Dermis blood vessel endothelial cell (primary cell): ENCODE measurements around the gene FAM181A. TPM values are rescaled to one million over a fixed set of nuclear protein-coding genes. Genes with fewer than 3 reads are reported as not detected.

Experiments
- DNase-seq: peaks from one replicate; pipeline ENCODE4 v3.0.0; 2010
- total RNA-seq: library from RNA; depleted of rRNA; stranded (reverse); fragments of >200 nt; gene quantifications from 2 replicates; pipeline ENCODE4 v1.2.3, GENCODE V29; 2014

The FAM181A gene
- total RNA-seq, 1 donor from 2014 or later = not detected

DNA sequence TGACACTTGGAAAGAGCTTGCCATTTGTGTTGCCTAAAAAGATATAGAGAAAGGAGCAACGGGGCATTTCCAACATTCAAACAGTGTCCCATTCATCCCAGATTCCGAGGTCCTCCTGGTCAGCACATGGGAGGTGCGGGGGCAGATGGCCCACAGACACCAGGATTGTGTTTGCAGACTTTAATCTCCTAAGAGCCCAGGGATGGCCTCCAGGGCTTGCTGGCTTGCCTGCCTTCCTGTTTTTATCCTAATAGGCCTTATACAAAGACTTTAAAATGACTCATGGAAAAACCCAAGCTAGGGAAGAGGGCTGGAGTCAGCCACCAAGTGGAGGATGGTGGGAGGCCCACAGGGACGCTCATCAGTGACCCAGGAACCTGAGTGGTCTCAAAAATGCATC lies 21.5 kb upstream of the FAM181A start:
- DNase-seq = peak; percentile 28

DNA sequence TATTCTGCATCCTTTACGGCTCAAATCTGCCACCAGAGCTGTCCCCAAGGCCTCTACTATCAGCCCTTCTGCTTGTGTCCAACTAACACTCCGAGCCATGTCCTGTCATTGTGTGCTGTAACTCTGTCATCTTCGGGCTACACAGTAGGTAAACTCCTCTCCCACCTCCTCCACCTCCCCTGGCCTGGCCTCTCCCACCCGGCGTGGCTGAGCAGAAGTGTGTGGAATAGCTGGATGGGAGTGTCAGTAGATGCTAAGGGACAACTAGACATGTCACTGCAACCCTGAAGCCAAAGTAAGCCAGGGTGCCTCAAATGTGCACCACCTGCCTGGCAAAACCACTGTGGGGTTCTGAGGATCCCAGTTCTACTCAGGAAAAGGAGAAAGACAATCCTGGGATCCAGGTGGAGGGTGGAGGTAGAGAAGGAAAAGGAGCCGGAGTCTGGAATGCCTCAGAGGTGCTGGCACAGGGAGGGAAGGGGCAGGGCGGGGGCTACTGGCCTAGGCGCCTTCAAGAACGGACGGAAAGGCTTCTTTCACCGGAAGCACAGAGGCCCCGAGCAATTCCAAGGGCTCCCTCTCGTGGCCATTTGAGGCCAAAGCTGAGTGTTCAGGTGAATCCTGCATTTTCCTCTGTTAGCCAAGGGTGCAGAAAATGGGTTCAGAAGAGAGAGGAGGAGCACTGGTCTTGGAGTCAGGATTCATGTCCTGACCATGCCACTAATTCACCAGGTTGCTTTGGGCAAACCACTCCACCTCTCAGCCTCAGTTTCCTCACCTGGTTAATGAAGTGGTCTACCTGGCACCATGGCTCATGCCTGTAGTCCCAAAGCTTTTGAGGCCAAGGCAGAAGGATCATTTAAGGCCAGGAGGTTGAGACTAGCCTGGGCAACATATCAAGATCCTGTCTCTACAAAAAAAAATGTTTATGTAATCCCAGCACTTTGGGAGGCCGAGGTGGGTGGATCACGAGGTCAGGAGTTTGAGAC lies 20.5 kb upstream of the FAM181A start:
- peak; percentile 44 for DNase-seq

DNA sequence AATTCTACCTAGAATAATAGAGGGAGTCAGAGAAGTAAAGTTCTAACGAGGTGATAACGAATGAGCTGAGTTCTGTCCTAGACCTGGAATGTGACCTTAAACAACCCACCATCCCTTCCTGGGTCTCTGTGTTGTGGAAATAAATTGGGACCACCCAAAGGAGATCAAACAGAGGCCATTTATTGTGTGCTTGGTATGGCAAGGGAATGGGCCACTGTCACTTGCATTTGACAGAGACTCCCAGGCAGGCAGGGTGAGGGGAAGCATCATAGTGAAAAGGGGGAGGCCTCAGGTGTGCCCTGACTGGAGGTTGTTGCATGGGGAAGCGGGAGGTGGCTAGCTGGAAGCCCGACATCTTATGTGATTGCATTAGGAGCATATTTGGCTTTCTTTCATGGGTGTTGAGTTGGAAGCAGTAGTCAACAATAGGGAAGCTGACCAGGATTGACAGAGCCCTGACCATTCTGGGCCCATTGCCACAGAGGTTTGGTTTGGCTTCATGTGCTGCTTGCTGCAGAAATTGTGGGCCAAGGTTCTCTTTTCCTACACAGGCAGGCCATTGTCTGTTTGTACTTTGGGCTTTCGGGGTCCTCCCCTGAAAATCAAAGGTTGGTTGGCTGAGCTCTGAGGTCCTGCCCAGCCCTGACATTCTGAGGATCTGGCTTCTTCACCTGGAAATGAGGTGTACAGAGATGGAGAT lies 17.6 kb upstream of the FAM181A start:
- no peak for DNase-seq

DNA sequence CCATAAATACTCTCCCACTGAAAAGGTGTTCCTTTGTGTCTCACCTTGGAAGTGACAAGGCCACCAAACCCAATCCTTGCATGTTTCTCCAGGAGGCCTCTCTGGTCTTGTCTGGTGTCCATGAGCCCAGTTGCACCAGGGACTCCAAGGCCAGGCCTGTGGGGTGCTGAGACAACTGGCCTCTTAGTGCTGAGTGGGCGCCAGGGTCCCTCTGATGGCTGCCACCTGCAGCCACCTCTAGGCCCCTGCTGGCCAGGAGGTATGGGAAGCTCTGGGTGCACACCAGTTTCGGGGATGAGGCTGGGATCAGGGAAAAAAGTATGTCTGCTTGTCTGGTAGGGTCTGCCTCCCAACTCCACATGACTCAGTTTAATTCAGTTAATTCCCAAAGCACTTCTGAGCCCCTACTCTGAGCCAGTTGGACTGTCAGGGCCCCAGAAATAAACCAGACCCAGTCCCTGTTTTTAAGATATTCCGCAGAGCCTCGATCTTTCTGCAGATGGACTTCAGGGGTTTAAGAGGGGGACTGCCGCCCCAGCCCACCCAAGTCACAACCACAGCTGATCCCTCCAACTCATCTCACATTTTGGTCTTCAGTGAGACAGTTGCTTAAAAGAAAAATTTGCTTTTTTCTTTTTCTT lies 15.0 kb upstream of the FAM181A start:
- DNase-seq = no peak

DNA sequence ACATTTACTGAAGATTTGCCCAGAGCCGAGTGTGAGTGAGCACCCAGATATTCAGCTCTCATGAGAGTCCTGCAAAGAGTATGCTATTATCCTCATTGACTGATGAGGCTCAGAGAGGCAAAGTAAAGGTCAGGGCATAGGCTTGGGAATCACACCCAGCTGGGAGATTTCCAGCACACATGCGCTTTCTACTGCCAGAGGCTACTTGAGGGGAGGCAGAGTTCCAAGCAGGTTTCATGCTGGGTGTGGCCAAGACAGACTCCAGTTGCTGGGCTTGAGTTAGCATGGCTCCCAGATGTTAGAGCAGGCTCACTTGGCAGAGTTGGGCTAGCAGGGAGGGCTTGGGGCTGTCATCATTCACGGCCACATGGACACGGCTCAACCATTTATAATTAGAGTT lies 14.4 kb upstream of the FAM181A start:
- DNase-seq = no peak

DNA sequence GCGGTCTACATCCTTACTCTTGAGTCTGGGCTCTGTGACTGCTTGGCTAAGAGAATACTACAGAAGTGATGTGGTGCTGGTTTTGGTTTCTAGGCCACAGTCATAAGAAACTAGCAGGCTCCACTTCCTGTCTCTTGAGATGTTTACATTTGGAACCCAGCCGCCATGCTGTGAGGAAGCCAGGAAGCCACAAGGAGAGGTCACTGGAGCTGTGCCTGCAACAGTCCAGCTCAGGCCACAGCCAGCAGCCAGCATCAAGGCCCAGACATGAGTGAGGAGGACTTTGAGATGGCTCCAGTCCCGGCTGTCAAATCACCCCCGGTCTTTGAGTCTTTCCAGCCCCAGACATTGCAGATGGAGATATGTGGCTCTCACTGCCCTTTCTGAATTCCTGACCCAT lies 12.9 kb upstream of the FAM181A start:
- no peak for DNase-seq

DNA sequence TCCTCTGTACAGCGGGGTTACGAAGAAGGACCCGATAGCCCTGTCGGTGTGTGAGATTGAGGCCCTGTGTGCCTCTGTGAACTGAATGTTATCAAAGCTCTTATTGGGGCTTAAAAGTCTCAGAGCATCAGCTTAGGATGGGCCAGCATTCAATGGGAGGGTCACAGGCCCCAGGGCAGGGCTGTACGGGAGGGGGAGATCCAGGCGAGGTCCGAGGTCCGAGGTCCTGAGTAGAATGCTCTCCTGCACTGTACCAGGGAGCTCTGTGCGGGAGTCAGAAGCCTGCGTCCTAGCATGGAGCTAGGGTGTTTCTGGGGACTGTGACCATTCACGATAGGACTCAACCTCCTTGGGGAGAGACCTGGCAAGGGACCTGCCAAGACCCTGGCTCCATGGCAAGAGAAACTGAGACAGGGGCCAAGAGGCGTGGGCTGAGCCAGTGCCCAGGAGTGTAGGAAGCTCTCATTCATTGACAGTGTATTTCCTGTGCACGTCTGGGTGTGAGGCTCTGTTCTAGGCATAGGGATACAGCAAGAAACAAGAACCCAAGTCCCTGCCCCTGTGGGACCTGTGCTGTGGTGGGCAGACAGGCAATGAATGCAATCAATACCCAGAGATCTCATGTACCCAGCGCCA lies 12.0 kb upstream of the FAM181A start:
- no peak for DNase-seq

DNA sequence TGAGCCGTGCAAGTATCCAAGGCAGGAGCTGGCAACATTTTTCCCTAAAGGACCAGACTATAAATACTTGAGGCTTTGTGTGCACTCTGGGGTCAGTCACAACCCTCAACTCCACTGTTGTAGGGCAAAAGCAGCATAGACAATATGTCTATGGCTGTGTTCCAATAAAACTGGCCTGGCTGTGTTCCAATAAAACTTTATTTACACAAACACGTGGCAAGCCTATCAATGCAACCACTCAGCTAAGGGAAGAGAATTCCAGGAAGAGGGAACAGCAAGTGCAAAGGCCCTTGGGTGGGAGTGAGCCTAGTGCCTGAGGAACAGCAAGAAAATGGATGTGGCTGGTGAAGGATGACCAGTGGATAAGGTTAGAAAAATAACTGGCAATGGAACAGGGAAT lies 11.3 kb upstream of the FAM181A start:
- DNase-seq = no peak

DNA sequence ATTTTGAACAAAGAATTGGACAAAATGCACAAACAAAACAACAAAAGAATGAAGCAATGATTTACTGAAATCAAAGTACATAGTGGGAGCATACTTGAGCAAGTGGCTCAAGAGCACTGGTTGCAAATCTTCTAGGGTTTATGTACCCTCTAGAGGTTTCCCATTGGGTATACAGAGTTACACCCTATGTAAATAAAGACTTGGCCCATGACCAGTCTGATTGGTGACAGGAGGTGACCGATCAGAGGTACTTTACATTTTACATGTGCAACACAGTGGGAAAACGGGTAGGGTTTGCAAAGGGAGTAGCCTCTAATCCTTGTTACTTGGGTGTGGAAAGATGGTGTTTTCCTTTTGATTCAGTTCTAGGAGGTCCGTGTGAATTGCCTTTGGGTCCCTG lies 10.6 kb upstream of the FAM181A start:
- DNase-seq = no peak

DNA sequence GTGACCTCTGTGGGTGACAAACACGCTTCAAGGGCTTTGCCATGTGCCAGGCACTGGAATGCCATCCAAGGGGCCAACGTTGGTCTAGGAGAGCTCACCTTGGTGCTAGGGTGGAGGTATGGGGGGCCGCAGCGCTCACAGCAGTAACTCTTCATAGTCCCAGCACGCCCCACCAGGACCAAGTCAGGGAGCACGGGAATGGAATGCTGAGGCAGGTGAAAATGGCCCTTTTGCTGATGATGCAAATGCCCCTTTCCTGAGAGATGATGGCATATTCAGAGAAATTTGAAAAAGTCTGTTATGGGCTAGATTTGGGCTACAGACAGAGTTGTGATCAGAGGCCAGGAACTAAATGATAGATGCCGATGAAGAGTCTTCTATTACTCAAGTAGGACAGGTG lies 10.0 kb upstream of the FAM181A start:
- no peak for DNase-seq

DNA sequence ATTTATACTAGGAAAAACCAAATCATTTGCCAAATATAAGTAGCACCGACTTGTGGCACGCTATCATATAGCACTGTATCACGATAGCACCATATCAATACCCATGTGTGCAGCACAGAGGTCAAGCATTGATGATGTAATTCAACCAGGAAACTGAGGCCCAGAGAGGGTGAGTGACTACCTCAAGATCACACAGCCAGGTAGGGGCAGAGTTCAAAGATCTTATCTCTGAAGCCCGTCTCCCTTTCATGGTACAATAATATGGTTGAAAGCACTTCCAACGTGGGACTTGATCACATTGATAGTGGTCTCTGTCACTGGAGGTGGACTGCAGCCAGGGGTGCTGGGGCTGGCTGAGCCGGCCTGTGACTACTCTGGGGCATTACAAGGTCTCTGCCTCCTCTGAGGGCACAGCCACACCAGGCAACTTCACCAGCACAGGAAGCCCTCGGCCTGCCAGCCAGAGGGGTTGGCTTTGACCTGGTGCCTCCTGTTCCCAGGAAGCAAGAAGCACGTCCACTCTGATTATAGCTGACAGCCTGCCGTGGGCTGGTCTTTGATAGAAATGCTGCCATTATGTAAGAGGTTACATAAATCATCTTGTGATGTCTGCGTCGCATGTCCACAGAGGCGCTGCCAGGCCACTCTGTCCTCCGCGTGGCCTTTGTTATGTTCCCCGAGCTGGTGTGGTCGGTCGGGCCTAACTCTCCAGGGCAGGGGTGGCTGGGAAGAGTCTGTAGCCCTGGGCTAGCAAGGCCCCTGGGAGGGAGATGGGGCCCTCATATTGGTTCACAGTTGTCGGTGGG lies 5.9 kb upstream of the FAM181A start:
- DNase-seq = no peak

DNA sequence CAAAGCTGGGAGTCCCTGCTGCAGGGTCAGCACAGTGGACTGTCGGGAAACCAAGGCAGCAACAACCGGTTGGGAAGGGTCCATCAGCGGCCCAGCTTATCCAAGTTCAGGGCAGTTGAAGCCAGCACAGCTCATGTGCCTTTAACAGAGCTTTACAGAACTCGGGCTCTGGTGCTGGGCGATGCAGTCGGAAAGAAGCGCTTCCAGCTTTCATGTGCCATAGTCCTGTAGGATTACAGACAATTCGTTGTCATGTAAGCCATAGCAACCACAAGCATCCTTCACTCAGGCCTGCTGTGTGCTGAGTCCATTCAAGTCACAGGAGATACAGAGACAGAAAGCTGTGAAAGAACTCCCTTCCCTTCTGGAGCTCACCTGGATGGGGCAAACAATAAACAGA lies 3.5 kb upstream of the FAM181A start:
- DNase-seq = no peak

DNA sequence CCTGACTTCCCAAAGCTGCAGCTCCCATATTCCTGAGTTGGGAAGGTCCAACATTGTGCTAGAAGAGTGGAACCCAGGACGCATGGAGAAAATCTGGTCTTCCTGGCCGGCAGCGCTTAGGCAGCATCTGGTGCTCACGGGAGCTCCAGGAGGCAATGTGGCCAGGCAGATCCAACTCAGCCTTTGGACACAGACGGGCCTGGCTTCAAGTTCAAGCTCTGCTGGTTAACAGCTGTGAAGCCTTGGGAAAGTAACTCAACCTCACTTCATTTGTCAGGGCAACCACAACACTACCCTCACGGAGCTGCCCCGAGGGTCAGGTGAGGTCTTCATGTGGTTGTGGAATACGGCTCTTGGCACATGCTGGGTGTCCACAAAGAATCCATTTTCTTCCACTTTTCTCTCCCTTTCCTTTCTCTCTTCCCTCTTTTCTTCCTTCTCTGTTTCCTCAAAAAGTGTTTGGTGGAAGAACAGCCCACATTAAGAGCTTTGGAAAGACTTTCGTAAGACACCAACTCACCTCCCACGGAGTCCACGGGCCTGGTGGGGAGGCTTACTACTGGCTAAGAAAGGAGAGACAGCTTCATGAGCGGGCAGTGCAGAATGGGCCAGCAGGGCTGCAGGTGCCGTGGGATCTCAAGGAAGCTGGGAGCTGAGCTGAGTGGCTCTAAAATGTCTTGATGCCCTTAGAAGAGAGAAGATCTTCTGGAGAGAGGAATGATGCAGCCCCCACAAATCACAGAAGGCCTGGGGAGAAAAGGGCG lies 2.4 kb upstream of the FAM181A start:
- no peak for DNase-seq

DNA sequence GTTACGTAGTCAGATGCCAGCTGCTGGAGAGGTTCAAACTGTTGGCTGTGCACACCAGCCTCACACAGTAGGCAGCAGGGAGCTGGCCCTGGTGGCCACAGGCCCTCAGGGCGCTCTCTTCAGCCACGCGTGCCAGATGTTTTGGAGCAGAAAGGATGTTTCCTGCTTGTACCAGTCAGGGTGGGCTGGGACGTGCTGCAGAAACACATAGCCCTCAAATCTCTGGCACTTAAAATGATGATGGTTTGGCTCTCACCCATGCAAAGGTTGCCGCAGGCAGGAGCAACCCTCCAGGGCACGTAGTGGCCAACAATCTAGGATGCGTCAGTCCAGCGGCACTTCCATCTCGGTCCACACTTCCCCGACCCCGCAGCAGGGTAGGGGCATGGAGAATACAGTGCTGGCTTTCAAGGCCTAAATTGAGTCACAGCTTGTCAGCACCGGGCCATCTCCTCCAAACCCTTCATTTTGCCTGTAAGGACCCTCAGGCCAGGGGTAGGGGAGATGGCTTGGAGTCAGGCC lies 1.7 kb upstream of the FAM181A start:
- DNase-seq = no peak

DNA sequence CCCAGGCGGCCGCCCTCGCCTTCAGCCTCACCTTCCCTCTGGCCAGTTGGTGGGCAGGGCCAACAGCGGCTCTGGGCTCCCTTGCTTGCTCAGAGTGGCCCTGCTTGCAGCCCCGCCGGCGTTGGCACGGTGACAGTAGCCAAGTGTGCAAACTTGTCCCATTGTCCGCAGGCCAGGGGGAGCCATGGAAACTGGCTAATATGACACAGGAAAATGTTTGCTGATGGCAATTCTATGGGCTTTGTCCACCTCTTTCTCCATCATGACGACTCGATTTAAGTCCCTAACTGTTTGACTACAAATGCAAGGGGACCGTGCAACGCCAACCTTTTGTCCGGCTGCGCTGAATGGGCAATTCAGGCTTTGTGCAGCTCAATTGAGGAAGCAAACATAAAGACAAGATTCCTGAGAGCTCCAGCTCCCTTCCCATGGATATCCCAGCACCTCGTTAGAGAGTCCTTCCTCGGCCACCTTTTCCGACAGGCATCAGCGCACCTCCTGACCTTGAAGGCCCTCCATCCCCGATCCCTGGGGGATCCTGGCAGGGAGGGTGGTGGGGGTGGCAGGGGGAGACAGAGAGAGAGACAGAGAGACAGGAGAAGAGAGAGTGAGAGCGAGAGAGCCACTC lies 785 bp upstream of the FAM181A start:
- DNase-seq = no peak

DNA sequence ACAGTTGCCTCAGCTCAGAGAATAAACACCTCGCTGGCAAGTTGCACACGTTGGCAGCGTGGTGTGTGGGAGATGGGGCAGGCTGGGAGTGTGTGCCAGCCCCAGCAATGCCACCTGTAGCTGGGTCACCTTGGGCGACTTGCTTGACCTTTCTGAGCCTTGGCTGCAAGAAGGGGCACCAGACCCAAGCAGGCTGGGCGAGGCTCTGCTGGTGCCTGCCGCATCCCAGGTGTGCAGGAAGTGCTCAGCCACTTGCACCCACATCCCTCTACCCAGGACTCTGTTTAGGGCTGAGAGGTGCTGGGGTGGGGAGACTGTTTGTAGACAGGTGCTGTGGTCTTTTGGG lies 629 bp downstream of the FAM181A start:
- no peak for DNase-seq

DNA sequence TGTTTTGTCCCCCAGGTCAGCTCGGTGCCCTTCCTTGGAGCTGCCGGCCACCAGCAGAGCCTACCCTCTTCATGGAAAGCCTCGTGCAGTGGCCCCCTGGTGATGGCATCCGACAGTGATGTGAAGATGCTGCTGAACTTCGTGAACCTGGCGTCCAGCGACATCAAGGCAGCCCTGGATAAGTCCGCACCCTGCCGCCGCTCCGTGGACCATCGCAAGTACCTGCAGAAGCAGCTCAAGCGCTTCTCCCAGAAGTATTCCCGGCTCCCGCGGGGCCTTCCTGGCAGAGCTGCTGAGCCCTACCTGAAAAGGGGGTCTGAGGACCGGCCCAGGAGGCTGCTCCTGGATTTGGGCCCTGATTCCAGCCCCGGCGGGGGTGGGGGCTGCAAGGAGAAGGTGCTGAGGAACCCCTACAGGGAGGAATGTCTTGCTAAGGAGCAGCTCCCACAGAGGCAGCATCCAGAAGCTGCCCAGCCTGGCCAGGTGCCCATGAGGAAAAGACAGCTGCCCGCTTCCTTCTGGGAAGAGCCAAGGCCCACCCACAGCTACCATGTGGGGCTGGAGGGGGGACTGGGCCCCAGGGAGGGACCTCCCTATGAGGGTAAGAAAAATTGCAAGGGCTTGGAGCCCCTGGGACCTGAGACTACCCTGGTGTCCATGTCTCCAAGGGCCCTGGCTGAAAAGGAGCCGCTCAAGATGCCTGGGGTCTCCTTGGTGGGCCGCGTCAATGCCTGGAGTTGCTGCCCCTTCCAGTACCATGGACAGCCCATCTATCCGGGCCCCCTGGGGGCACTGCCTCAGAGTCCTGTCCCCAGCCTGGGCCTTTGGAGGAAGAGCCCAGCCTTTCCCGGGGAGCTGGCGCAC lies 1.3 kb downstream of the FAM181A start:
- DNase-seq = no peak

DNA sequence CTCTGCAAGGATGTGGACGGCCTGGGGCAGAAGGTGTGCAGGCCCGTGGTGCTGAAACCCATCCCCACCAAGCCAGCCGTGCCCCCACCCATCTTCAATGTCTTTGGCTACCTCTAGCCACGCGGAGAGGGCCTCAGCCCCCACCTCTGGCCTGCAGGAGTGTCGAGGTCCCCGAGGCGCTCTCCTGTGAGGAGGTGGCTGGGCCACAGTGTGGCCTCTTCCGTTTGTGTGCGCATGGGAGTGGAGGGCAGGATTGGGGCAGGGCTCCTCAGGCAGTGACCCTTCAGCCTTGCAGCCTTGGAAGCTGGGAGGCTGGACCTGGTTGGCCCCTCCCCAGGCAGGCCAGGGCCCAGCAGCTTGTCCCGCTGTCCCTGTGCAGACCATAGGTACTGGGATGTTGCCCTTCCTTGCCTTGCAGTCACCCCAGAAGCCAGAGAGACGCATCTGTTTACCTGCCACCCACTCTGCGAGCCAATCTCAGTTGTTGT lies 1.9 kb downstream of the FAM181A start:
- no peak for DNase-seq

DNA sequence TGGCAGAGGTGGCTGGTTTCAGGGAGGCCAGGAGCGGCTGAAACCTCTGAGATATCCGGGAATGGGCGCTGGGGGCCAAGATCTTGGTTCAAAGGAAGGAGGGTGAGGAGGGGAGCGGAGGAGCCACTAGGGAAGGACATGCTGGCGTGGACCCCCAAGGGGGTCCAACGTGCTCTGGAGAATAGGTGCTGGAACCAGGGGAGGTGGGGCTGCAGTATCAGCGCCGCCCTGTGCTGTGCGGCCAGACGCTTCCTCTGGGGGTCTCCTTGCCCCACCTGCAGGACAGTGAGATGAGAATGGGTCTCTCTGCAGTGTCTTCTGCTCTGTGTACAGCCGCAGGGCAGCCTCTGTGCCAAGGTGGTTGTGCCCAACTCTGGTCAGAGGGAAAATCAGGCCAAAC lies 2.5 kb downstream of the FAM181A start:
- DNase-seq = no peak
